Calu3 (cell line): Measurements from ENCODE around the gene SYT8. TPM values are rescaled to one million over a fixed set of nuclear protein-coding genes. Genes with fewer than 3 reads are reported as not detected.

Experiments
- BruUV-seq: library from RNA; stranded (reverse); fragments of 400-500 nt; replicated peaks from 2 replicates; lab custom pipeline; 2021; lab: Mats Ljungman, UMichigan
- CTCF ChIA-PET: fragments of 300-600 bp; sonication (Branson Sonifier 250); formaldehyde crosslinking; loops from one replicate; lab custom pipeline; 2022; ENCODE audit warnings: antibody characterized with exemption; lab: Charles Lee
- DNase-seq: peaks from one replicate; pipeline ENCODE4 v3.0.0; 2022
- H3K27ac Mint-ChIP-seq: one replicate; pipeline ENCODE4 v1.8.0; 2022; ENCODE audit warnings: mixed read lengths; ENCODE audit not compliant: unreplicated experiment
- H3K27me3 Mint-ChIP-seq: one replicate; pipeline ENCODE4 v1.8.0; 2022; ENCODE audit warnings: mixed read lengths; ENCODE audit not compliant: unreplicated experiment
- H3K36me3 Mint-ChIP-seq: one replicate; pipeline ENCODE4 v1.8.0; 2022; ENCODE audit warnings: mild to moderate bottlenecking, moderate library complexity, mixed read lengths; ENCODE audit not compliant: insufficient read depth, unreplicated experiment
- H3K4me1 Mint-ChIP-seq: one replicate; pipeline ENCODE4 v1.8.0; 2022; ENCODE audit warnings: mild to moderate bottlenecking, low read depth, mixed read lengths; ENCODE audit not compliant: unreplicated experiment
- H3K4me3 Mint-ChIP-seq: one replicate; pipeline ENCODE4 v1.8.0; 2022; ENCODE audit warnings: mild to moderate bottlenecking, low read depth, moderate library complexity, mixed read lengths; ENCODE audit not compliant: unreplicated experiment
- H3K9me3 Mint-ChIP-seq: one replicate; pipeline ENCODE4 v1.8.0; 2022; ENCODE audit warnings: low read depth, mixed read lengths; ENCODE audit not compliant: unreplicated experiment
- CTCF ChIP-seq: fragments of 200-600 bp; IDR thresholded peaks from one replicate; pipeline ENCODE4 v1.8.0; 2022; ENCODE audit warnings: antibody characterized with exemption; ENCODE audit not compliant: unreplicated experiment
- intact Hi-C: fragments of 100-400 bp; cut with micrococcal nuclease; formaldehyde crosslinking; loops from one replicate; pipeline ENCODE4 v1.10.0; 2022; ENCODE audit not compliant: unreplicated experiment
- total RNA-seq: library from RNA; stranded (reverse); gene quantifications from 2 replicates; pipeline ENCODE4 v1.2.3, GENCODE V29; 2022

SYT8 gene
- total RNA-seq, 1 experiment from 2014 or later = 7.1 TPM

- Mint-ChIP-seq H3K9me3 (no peaks in the 10 kb centered on the region), H3K27ac (no peak overlapping the region), H3K4me3 (no peak overlapping the region), H3K4me1 (peaks cover 24% of the 10 kb centered on the region), H3K27me3 (peaks cover 41% of the 10 kb centered on the region), H3K36me3 (peaks cover 7% of the 10 kb centered on the region)
- CTCF ChIA-PET = no interaction called here
- TF ChIP-seq CTCF = no peak
- no TSS peak for BruUV-seq
- no peak for DNase-seq
- intact Hi-C loops = no loop called here
Measured at GRCh38 chr11:1846453-1846932, 11.7 kb downstream of the SYT8 start.

- intact Hi-C loops = no loop called here
- TF ChIP-seq CTCF = no peak
- DNase-seq = no peak
- BruUV-seq = no TSS peak
- Mint-ChIP-seq H3K4me3 (no peak overlapping the region), H3K27ac (no peak overlapping the region), H3K4me1 (peaks cover 24% of the 10 kb centered on the region), H3K36me3 (peaks cover 7% of the 10 kb centered on the region), H3K9me3 (no peaks in the 10 kb centered on the region), H3K27me3 (peaks cover 42% of the 10 kb centered on the region)
- CTCF ChIA-PET = no interaction called here
Measured at GRCh38 chr11:1847006-1847735, 12.4 kb downstream of the SYT8 start.

- DNase-seq = no peak
- peaks cover 48% of the 10 kb centered on the region for H3K27me3 Mint-ChIP-seq
- BruUV-seq = no TSS peak
- H3K4me3 Mint-ChIP-seq = no peak overlapping the region
- TF ChIP-seq CTCF = no peak
- peaks cover 5% of the 10 kb centered on the region for H3K36me3 Mint-ChIP-seq
- CTCF ChIA-PET = no interaction called here
- intact Hi-C loops = no loop called here
- H3K9me3 Mint-ChIP-seq = no peaks in the 10 kb centered on the region
- H3K4me1 Mint-ChIP-seq = peaks cover 22% of the 10 kb centered on the region
- H3K27ac Mint-ChIP-seq = no peak overlapping the region
Measured at GRCh38 chr11:1847926-1848639, 13.3 kb downstream of the SYT8 start.

- CTCF ChIA-PET = no interaction called here
Measured at GRCh38 chr11:1848640-1849430, 14.0 kb downstream of the SYT8 start.

More at GRCh38 chr11:1848640-1849430, 14.0 kb downstream of the SYT8 start:
- Mint-ChIP-seq H3K36me3 (no peaks in the 10 kb centered on the region), H3K27ac (no peak overlapping the region), H3K4me1 (peaks cover 15% of the 10 kb centered on the region), H3K4me3 (no peak overlapping the region), H3K9me3 (no peaks in the 10 kb centered on the region), H3K27me3 (peaks cover 46% of the 10 kb centered on the region)
- no peak for DNase-seq
- intact Hi-C loops = no loop called here
- TF ChIP-seq CTCF = no peak
- BruUV-seq = no TSS peak
